ENCODE results near the gene FSTL3.
"Not testable (repeated sequence)": the region's sequence is repeated elsewhere in the genome, so short reads cannot be mapped to it uniquely, and the experiment has no call there.

DNA sequence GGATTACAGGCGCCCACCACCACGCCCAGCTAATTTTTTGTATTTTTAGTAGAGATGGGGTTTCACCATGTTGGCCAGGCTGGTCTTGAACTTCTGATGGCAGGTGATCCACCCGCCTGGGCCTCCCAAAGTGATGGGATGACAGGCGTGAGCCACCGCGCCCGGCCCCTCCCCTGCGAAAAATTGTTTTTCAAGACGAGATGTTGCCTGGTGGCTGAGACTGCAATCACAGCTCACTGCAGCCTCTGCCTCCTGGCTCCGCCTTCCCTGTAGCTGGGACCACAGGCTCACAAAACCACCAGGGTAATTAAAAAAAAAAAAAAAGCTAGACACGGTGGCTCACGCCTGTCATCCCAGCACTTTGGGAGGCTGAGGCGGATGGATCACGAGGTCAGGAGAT is 23.7 kb downstream of the FSTL3 start:
- TF ChIP-seq, protein P1, sequence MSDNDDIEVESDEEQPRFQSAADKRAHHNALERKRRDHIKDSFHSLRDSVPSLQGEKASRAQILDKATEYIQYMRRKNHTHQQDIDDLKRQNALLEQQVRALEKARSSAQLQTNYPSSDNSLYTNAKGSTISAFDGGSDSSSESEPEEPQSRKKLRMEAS (IDR thresholded peaks at IDR 0.05), result not testable (repeated sequence)
- TF ChIP-seq EZH2 (IDR thresholded peaks at IDR 0.05); POLR2A (IDR thresholded peaks at IDR 0.05; ENCODE audit: borderline replicate concordance, extremely low read depth, insufficient read depth, insufficient read length); TCF7L2 (IDR thresholded peaks at IDR 0.05; ENCODE audit: borderline replicate concordance, extremely low read depth, insufficient read depth, insufficient read length); JUND (IDR thresholded peaks at IDR 0.05); POLR2AphosphoS5 (IDR thresholded peaks at IDR 0.05; ENCODE audit: low read depth, low read length); EZH2phosphoT487 (IDR thresholded peaks at IDR 0.05; ENCODE audit: borderline replicate concordance); YY1 (IDR thresholded peaks at IDR 0.05; ENCODE audit: extremely low read depth, insufficient replicate concordance, low read depth, low read length): not testable (repeated sequence)
- TF ChIP-seq, protein P2, sequence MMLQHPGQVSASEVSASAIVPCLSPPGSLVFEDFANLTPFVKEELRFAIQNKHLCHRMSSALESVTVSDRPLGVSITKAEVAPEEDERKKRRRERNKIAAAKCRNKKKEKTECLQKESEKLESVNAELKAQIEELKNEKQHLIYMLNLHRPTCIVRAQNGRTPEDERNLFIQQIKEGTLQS (IDR thresholded peaks at IDR 0.05), result not testable (repeated sequence)
- TF ChIP-seq, protein P3, sequence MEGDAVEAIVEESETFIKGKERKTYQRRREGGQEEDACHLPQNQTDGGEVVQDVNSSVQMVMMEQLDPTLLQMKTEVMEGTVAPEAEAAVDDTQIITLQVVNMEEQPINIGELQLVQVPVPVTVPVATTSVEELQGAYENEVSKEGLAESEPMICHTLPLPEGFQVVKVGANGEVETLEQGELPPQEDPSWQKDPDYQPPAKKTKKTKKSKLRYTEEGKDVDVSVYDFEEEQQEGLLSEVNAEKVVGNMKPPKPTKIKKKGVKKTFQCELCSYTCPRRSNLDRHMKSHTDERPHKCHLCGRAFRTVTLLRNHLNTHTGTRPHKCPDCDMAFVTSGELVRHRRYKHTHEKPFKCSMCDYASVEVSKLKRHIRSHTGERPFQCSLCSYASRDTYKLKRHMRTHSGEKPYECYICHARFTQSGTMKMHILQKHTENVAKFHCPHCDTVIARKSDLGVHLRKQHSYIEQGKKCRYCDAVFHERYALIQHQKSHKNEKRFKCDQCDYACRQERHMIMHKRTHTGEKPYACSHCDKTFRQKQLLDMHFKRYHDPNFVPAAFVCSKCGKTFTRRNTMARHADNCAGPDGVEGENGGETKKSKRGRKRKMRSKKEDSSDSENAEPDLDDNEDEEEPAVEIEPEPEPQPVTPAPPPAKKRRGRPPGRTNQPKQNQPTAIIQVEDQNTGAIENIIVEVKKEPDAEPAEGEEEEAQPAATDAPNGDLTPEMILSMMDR (IDR thresholded peaks at IDR 0.05 in 2 of 3, conservative IDR thresholded peaks at IDR 0.05 in 1 of 3; ENCODE audit: borderline replicate concordance in 1 of 3, insufficient read depth in 1 of 3, low read depth in 2 of 3, low read length in 2 of 3), result not testable (repeated sequence)
- TF ChIP-seq, protein P4, sequence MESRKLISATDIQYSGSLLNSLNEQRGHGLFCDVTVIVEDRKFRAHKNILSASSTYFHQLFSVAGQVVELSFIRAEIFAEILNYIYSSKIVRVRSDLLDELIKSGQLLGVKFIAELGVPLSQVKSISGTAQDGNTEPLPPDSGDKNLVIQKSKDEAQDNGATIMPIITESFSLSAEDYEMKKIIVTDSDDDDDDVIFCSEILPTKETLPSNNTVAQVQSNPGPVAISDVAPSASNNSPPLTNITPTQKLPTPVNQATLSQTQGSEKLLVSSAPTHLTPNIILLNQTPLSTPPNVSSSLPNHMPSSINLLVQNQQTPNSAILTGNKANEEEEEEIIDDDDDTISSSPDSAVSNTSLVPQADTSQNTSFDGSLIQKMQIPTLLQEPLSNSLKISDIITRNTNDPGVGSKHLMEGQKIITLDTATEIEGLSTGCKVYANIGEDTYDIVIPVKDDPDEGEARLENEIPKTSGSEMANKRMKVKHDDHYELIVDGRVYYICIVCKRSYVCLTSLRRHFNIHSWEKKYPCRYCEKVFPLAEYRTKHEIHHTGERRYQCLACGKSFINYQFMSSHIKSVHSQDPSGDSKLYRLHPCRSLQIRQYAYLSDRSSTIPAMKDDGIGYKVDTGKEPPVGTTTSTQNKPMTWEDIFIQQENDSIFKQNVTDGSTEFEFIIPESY (IDR thresholded peaks at IDR 0.05; ENCODE audit: extremely low read depth, insufficient replicate concordance, low read length), result not testable (repeated sequence)
